NT2/D1 (cell line): ENCODE results near the gene CACNA2D2.
A peak's percentile ranks its signal among the peaks of the same experiment; 100 is the strongest.

Experiments
- DNase-seq: peaks from one replicate; pipeline ENCODE4 v3.0.0-alpha.2; 2011; ENCODE audit warnings: low read depth, low spot score
- H3K27me3 ChIP-seq: 2 replicates; pipeline ENCODE4 v1.6.0; 2011; ENCODE audit warnings: mild to moderate bottlenecking; ENCODE audit not compliant: insufficient read length, insufficient read depth
- H3K36me3 ChIP-seq: 2 replicates; pipeline ENCODE4 v1.6.1; 2011; ENCODE audit warnings: mild to moderate bottlenecking, low read length, mixed read lengths; ENCODE audit not compliant: insufficient read depth, insufficient read length
- H3K4me1 ChIP-seq: 2 replicates; pipeline ENCODE4 v1.5.1; 2011; ENCODE audit not compliant: insufficient read depth, insufficient read length
- H3K4me3 ChIP-seq: 2 replicates; pipeline ENCODE4 v1.5.1; 2011; ENCODE audit warnings: low read depth; ENCODE audit not compliant: insufficient read length
- H3K9ac ChIP-seq: 2 replicates; pipeline ENCODE4 v1.6.0; 2011; ENCODE audit warnings: low read depth; ENCODE audit not compliant: insufficient read length
- H3K9me3 ChIP-seq: 2 replicates; pipeline ENCODE4 v1.5.1; 2011; ENCODE audit warnings: mild to moderate bottlenecking, low read length; ENCODE audit not compliant: insufficient read depth
- SUZ12 ChIP-seq: IDR thresholded peaks from 2 replicates; pipeline ENCODE4 v1.6.1; 2011; ENCODE audit not compliant: insufficient read length, insufficient read depth; ENCODE audit errors: extremely low read depth
- YY1 ChIP-seq: IDR thresholded peaks from 2 replicates; pipeline ENCODE4 v1.6.1; 2011; ENCODE audit not compliant: insufficient read length, insufficient read depth
- ZNF274 ChIP-seq: IDR thresholded peaks from 2 replicates; pipeline ENCODE4 v1.6.1; 2011; ENCODE audit warnings: mild to moderate bottlenecking, low read depth, low read length

The CACNA2D2 gene

GRCh38 chr3:50430950-50431435, 72.4 kb downstream of the CACNA2D2 start:
- H3K4me1 ChIP-seq = peaks cover 24% of the 10 kb centered on the region
- DNase-seq = peak; percentile 25
- H3K27me3 ChIP-seq = no peaks in the 10 kb centered on the region
- H3K9me3 ChIP-seq = no peaks in the 10 kb centered on the region
- H3K9ac ChIP-seq = no peak overlapping the region
- H3K4me3 ChIP-seq = no peak overlapping the region
- no peaks in the 10 kb centered on the region for H3K36me3 ChIP-seq
- TF ChIP-seq SUZ12 (no peak), ZNF274 (no peak), YY1 (no peak)

GRCh38 chr3:50430191-50430590, 73.2 kb downstream of the CACNA2D2 start:
- no peak for DNase-seq
- Histone ChIP-seq H3K4me3 (no peak overlapping the region), H3K4me1 (peaks cover 20% of the 10 kb centered on the region), H3K9ac (peak overlapping the region; percentile 6), H3K36me3 (no peaks in the 10 kb centered on the region), H3K27me3 (no peaks in the 10 kb centered on the region), H3K9me3 (no peaks in the 10 kb centered on the region)
- TF ChIP-seq ZNF274 (no peak), YY1 (no peak), SUZ12 (no peak)

- Histone ChIP-seq H3K9me3 (no peaks in the 10 kb centered on the region), H3K36me3 (no peaks in the 10 kb centered on the region), H3K9ac (no peak overlapping the region), H3K27me3 (no peaks in the 10 kb centered on the region), H3K4me3 (no peak overlapping the region), H3K4me1 (peaks cover 20% of the 10 kb centered on the region)
- TF ChIP-seq SUZ12 (no peak), ZNF274 (no peak), YY1 (no peak)
- DNase-seq = no peak
Measured at GRCh38 chr3:50428007-50428633, 75.3 kb downstream of the CACNA2D2 start.

- no peaks in the 10 kb centered on the region for H3K9me3 ChIP-seq
- no peaks in the 10 kb centered on the region for H3K36me3 ChIP-seq
- no peak overlapping the region for H3K9ac ChIP-seq
- DNase-seq = no peak
- H3K4me1 ChIP-seq = peaks cover 15% of the 10 kb centered on the region
- no peaks in the 10 kb centered on the region for H3K27me3 ChIP-seq
- no peak overlapping the region for H3K4me3 ChIP-seq
- no peak for TF ChIP-seq SUZ12
- no peak for TF ChIP-seq YY1
- TF ChIP-seq ZNF274 = no peak
Measured at GRCh38 chr3:50427217-50427616, 76.2 kb downstream of the CACNA2D2 start.

GRCh38 chr3:50425911-50426310, 77.5 kb downstream of the CACNA2D2 start:
- no peak overlapping the region for H3K9ac ChIP-seq
- H3K9me3 ChIP-seq = no peaks in the 10 kb centered on the region
- peaks cover 16% of the 10 kb centered on the region for H3K4me1 ChIP-seq
- H3K36me3 ChIP-seq = no peaks in the 10 kb centered on the region
- no peak for DNase-seq
- no peak overlapping the region for H3K4me3 ChIP-seq
- no peaks in the 10 kb centered on the region for H3K27me3 ChIP-seq
- no peak for TF ChIP-seq ZNF274
- no peak for TF ChIP-seq YY1
- no peak for TF ChIP-seq SUZ12

GRCh38 chr3:50423543-50423942, 79.9 kb downstream of the CACNA2D2 start:
- no peak overlapping the region for H3K4me3 ChIP-seq
- H3K9ac ChIP-seq = no peak overlapping the region
- H3K36me3 ChIP-seq = no peaks in the 10 kb centered on the region
- H3K27me3 ChIP-seq = no peaks in the 10 kb centered on the region
- H3K4me1 ChIP-seq = peaks cover 18% of the 10 kb centered on the region
- no peak for TF ChIP-seq YY1
- TF ChIP-seq ZNF274 = no peak
- no peak for TF ChIP-seq SUZ12
- no peak for DNase-seq
- no peaks in the 10 kb centered on the region for H3K9me3 ChIP-seq

- no peak for DNase-seq
- H3K27me3 ChIP-seq = no peaks in the 10 kb centered on the region
- H3K4me1 ChIP-seq = peaks cover 25% of the 10 kb centered on the region
- H3K4me3 ChIP-seq = no peak overlapping the region
- no peaks in the 10 kb centered on the region for H3K9me3 ChIP-seq
- TF ChIP-seq SUZ12 = no peak
- no peak for TF ChIP-seq YY1
- TF ChIP-seq ZNF274 = no peak
- no peaks in the 10 kb centered on the region for H3K36me3 ChIP-seq
- no peak overlapping the region for H3K9ac ChIP-seq
Measured at GRCh38 chr3:50422153-50422552, 81.3 kb downstream of the CACNA2D2 start.
